Mesendoderm (in vitro differentiated cells): ENCODE data around the gene FHAD1. TPM values are rescaled to one million over a fixed set of nuclear protein-coding genes. Genes with fewer than 3 reads are reported as not detected.

Source experiments
- DNase-seq: peaks from one replicate; pipeline ENCODE4 v3.0.0; 2013
- H2AK5ac ChIP-seq: 2 replicates; pipeline ENCODE4 v1.6.1; 2013; ENCODE audit warnings: low read length, inconsistent platforms
- H2BK120ac ChIP-seq: 2 replicates; pipeline ENCODE4 v1.6.1; 2013; ENCODE audit warnings: low read depth, mild to moderate bottlenecking, low read length, moderate library complexity, mixed read lengths
- H2BK15ac ChIP-seq: replicated peaks from 2 replicates; pipeline ENCODE4 v1.6.1; 2013; ENCODE audit warnings: low read depth, mild to moderate bottlenecking, moderate library complexity
- H2BK5ac ChIP-seq: 2 replicates; pipeline ENCODE4 v1.6.1; 2013; ENCODE audit warnings: low read length, inconsistent platforms
- H3K18ac ChIP-seq: 2 replicates; pipeline ENCODE4 v1.6.1; 2013; ENCODE audit warnings: mild to moderate bottlenecking, low read length, mixed read lengths
- H3K23ac ChIP-seq: one replicate; pipeline ENCODE4 v1.6.1; 2013; ENCODE audit warnings: low read length
- H3K27ac ChIP-seq: 2 replicates; pipeline ENCODE4 v1.5.1; 2013; ENCODE audit warnings: low read depth, mild to moderate bottlenecking, inconsistent platforms, low read length, moderate library complexity
- H3K27me3 ChIP-seq: 2 replicates; pipeline ENCODE4 v1.6.1; 2013; ENCODE audit warnings: low read length, control low read depth, mild to moderate bottlenecking, inconsistent platforms; ENCODE audit not compliant: insufficient read depth, poor library complexity
- H3K36me3 ChIP-seq: 2 replicates; pipeline ENCODE4 v1.6.1; 2013; ENCODE audit warnings: low read length, inconsistent platforms; ENCODE audit not compliant: control insufficient read depth, insufficient read depth
- H3K4ac ChIP-seq: one replicate; pipeline ENCODE4 v1.6.1; 2013; ENCODE audit warnings: low read depth, mild to moderate bottlenecking, low read length, moderate library complexity
- H3K4me1 ChIP-seq: 2 replicates; pipeline ENCODE4 v1.6.1; 2013; ENCODE audit warnings: low read depth, low read length, inconsistent platforms; ENCODE audit not compliant: control insufficient read depth
- H3K4me2 ChIP-seq: 2 replicates; pipeline ENCODE4 v1.6.1; 2013; ENCODE audit warnings: low read length
- H3K4me3 ChIP-seq: 2 replicates; pipeline ENCODE4 v1.5.1; 2013; ENCODE audit warnings: mild to moderate bottlenecking, low read length
- H3K56ac ChIP-seq: one replicate; pipeline ENCODE4 v1.6.1; 2013; ENCODE audit warnings: low read length
- H3K79me1 ChIP-seq: 2 replicates; pipeline ENCODE4 v1.6.1; 2013; ENCODE audit warnings: low read length, inconsistent platforms
- H3K79me2 ChIP-seq: 2 replicates; pipeline ENCODE4 v1.6.1; 2013; ENCODE audit warnings: mild to moderate bottlenecking, low read length; ENCODE audit not compliant: control insufficient read depth, insufficient read depth
- H3K9ac ChIP-seq: 2 replicates; pipeline ENCODE4 v1.6.1; 2013; ENCODE audit warnings: low read length, inconsistent platforms
- H4K5ac ChIP-seq: one replicate; pipeline ENCODE4 v1.6.1; 2013; ENCODE audit warnings: low read length
- H4K8ac ChIP-seq: one replicate; pipeline ENCODE4 v1.6.1; 2013; ENCODE audit warnings: low read depth, mild to moderate bottlenecking, control low read depth, low read length, moderate library complexity
- WGBS: extraction: QIAGEN DNeasy Blood & Tissue Kit; methylation state at CpG from one replicate; pipeline ENCODE4 v1.1.7; 2013; ENCODE audit warnings: low lambda C conversion rate, missing lambda C conversion rate; ENCODE audit not compliant: insufficient coverage; ENCODE audit errors: extremely low coverage; 5-methylcytosine and 5-hydroxymethylcytosine counted together
- polyA plus RNA-seq, 2 experiments: library from polyadenylated mRNA; stranded (reverse); fragments of 200-250 nt; gene quantifications; one replicate each; pipeline ENCODE4 v1.2.3, GENCODE V29; 2013

Gene FHAD1
- polyA plus RNA-seq (2013, experiment 1 of 2), result 0.48 TPM
- 0.32 TPM for polyA plus RNA-seq (2013, experiment 2 of 2)

GRCh38 chr1:15246960-15247614 lies at the start of gene FHAD1:
TSS of gene FHAD1 (plus strand) at chr1:15247223. CDS start at chr1:15251785, 4,562 bp downstream.
- Histone ChIP-seq H3K4me2 (peak within 1 kb of the TSS; percentile 62), H2AK5ac (no peak within 1 kb of the TSS), H2BK120ac (no peak within 1 kb of the TSS), H3K36me3 (no peaks in the 10 kb centered on the region), H3K79me2 (no peaks in the 10 kb centered on the region), H3K18ac (no peak within 1 kb of the TSS), H3K27ac (no peak within 1 kb of the TSS), H3K4ac (no peak within 1 kb of the TSS), H3K4me3 (peak within 1 kb of the TSS; percentile 55), H3K27me3 (no peaks in the 10 kb centered on the region), H3K23ac (no peak within 1 kb of the TSS), H4K5ac (no peak within 1 kb of the TSS), H2BK5ac (no peak within 1 kb of the TSS), H2BK15ac (no peak within 1 kb of the TSS), H3K9ac (peak within 1 kb of the TSS; percentile 58), H3K4me1 (no peaks in the 10 kb centered on the region), H3K56ac (peak within 1 kb of the TSS; percentile 76), H3K79me1 (no peaks in the 10 kb centered on the region), H4K8ac (no peak within 1 kb of the TSS)
- DNase-seq, result peak; percentile 89
- WGBS, result no CpG with 5 or more reads among the region's 55 CpGs

DNA sequence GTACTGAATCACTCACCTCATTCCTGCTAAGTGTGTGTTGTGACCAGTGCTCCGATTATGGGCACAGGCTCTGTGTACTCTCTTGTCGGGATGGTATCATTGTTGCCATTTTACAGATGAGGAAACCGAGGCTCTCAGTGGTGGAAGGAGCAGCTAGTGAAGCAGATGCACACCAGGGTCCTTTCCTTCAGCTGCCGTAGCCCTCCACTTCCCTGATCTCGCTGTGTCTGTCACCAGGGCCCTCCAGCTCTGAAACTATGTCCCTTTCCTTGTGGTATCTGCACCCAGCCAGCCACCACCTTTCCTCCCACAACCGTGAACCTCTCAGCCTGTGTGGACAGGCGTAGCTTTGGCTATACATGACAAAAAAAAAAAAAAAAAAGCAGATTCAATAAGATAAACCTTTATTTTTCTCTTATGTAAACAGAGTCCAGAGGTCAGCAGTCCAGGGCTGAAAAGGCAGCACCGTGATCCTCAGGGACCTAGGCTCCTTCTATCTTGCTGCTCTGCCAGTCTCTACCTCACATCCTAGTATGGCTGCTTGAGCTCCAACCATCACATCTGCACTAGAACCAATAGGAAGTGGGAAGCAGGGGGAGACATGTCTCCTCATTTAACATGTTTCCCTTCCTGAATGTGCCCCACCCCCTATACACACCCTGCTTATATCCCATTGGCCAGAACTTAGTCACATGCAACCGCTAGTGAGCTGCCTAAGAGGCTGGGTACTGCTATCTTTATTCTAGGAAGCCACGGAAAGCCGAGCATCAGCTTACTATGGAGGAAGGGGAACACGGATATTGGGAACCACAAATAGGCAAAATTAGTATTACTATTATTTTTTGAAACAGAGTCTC lies 49.2 kb upstream of the FHAD1 start:
- Histone ChIP-seq H3K79me2 (no peaks in the 10 kb centered on the region), H3K9ac (no peak overlapping the region), H3K4me3 (no peak overlapping the region), H2BK5ac (no peak overlapping the region), H3K4ac (no peak overlapping the region), H3K79me1 (no peaks in the 10 kb centered on the region), H4K8ac (no peak overlapping the region), H3K27me3 (no peaks in the 10 kb centered on the region), H2BK15ac (no peak overlapping the region), H3K18ac (no peak overlapping the region), H3K4me1 (peaks cover 5% of the 10 kb centered on the region), H2BK120ac (no peak overlapping the region), H3K23ac (no peak overlapping the region), H3K27ac (no peak overlapping the region), H2AK5ac (no peak overlapping the region), H3K56ac (peak overlapping the region; percentile 22), H3K4me2 (no peak overlapping the region), H3K36me3 (no peaks in the 10 kb centered on the region), H4K5ac (no peak overlapping the region)
- peak; percentile 39 for DNase-seq
- WGBS, result no CpG with 5 or more reads among the region's 12 CpGs

DNA sequence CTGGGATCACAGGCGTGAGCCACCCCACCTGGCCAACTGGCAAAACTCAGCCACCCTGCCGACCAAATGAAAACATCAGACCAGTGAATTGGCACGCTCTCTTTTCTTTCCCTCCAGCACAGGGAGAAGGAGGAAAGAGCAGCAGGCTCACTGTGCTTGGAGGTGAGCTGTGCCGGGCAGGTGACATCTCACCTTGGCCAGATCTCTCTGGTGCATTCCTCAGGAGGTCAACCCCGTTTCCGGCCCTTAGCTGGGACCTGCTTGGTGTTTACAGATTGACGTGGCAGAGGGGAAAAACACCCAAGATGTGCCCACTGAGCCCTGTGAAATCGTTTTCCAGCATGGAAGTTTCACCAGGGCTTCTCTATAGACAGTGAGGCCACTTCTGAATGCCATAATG lies 48.3 kb upstream of the FHAD1 start:
- no peak overlapping the region for H3K23ac ChIP-seq
- no CpG with 5 or more reads among the region's 8 CpGs for WGBS
- H3K79me2 ChIP-seq, result no peaks in the 10 kb centered on the region
- H3K4ac ChIP-seq, result no peak overlapping the region
- no peak overlapping the region for H3K9ac ChIP-seq
- H3K4me1 ChIP-seq, result peaks cover 5% of the 10 kb centered on the region
- H3K4me2 ChIP-seq, result no peak overlapping the region
- no peak overlapping the region for H3K27ac ChIP-seq
- no peak overlapping the region for H2AK5ac ChIP-seq
- no peak overlapping the region for H3K18ac ChIP-seq
- H2BK5ac ChIP-seq, result no peak overlapping the region
- no peak overlapping the region for H2BK120ac ChIP-seq
- H3K36me3 ChIP-seq, result no peaks in the 10 kb centered on the region
- H2BK15ac ChIP-seq, result no peak overlapping the region
- no peak overlapping the region for H4K8ac ChIP-seq
- H3K4me3 ChIP-seq, result no peak overlapping the region
- H3K56ac ChIP-seq, result no peak overlapping the region
- H3K27me3 ChIP-seq, result no peaks in the 10 kb centered on the region
- H4K5ac ChIP-seq, result no peak overlapping the region
- DNase-seq, result no peak
- no peaks in the 10 kb centered on the region for H3K79me1 ChIP-seq

GRCh38 chr1:15201221-15201620 lies 45.8 kb upstream of the FHAD1 start:
- Histone ChIP-seq H4K8ac (no peak overlapping the region), H2BK15ac (no peak overlapping the region), H3K79me2 (no peaks in the 10 kb centered on the region), H3K18ac (no peak overlapping the region), H3K27me3 (no peaks in the 10 kb centered on the region), H2BK120ac (no peak overlapping the region), H4K5ac (no peak overlapping the region), H2BK5ac (no peak overlapping the region), H3K4me1 (peaks cover 5% of the 10 kb centered on the region), H3K4me3 (no peak overlapping the region), H3K9ac (no peak overlapping the region), H3K36me3 (no peaks in the 10 kb centered on the region), H3K23ac (peak overlapping the region; percentile 94), H3K79me1 (no peaks in the 10 kb centered on the region), H2AK5ac (no peak overlapping the region), H3K4ac (no peak overlapping the region), H3K27ac (no peak overlapping the region), H3K56ac (no peak overlapping the region), H3K4me2 (no peak overlapping the region)
- WGBS, result 100% methylated on average over 2 of the region's 4 CpGs
- no peak for DNase-seq

DNA sequence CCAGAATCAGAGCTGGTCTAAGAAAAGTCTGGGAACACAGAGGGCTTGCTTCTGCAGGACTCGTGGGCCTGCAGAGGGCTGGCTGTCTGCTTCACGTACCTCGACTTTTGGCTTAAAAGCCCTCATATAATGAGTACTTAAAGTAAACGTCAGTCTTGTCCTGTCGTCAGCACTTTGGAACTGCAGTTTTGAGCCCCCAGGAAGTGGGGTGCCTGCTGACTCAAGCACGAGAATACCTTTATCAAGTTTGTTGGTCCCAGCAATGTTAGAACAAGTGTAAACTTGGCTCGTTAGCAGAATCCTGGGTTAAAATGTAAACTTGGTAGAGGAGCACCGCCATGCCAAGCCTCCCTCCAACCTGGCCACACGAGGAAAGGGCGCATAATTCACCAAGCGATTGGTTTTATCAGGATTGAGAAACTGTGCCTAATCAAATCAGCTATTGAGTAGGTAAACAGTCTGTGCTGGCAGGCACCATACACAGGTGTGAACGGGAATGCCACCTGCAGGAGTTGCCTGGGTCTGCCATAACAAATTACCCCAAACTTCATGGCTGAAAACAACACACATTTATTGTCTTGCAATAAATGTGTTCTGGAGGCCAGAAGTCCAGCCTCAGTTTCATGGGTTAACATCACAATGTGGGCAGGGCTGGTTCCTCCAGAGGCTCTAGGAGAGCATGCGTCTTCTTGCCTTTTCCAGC lies 45.0 kb upstream of the FHAD1 start:
- Histone ChIP-seq H2BK15ac (no peak overlapping the region), H3K56ac (no peak overlapping the region), H3K4me2 (no peak overlapping the region), H3K4ac (no peak overlapping the region), H3K79me1 (no peaks in the 10 kb centered on the region), H3K27me3 (no peaks in the 10 kb centered on the region), H3K36me3 (no peaks in the 10 kb centered on the region), H3K9ac (no peak overlapping the region), H2BK120ac (no peak overlapping the region), H4K8ac (no peak overlapping the region), H3K4me1 (peaks cover 9% of the 10 kb centered on the region), H3K4me3 (no peak overlapping the region), H3K18ac (no peak overlapping the region), H3K79me2 (no peaks in the 10 kb centered on the region), H4K5ac (no peak overlapping the region), H2BK5ac (no peak overlapping the region), H3K27ac (no peak overlapping the region), H3K23ac (no peak overlapping the region), H2AK5ac (no peak overlapping the region)
- no CpG with 5 or more reads among the region's 13 CpGs for WGBS
- DNase-seq, result no peak
